K562 (cell line): ENCODE results near the gene SCUBE2. TPM values are rescaled to one million over a fixed set of nuclear protein-coding genes. Genes with fewer than 3 reads are reported as not detected.
A peak's percentile ranks its signal among the peaks of the same experiment; 100 is the strongest.

Experiments
- ATAC-seq: fragments of 200-7000 bp; cut with Tn5 transposase; 3 replicates; pipeline ENCODE4 v1.9.1; 2020; ENCODE audit warnings: moderate library complexity
- BruUV-seq: library from RNA; stranded (reverse); fragments of 400-500 nt; replicated peaks from 2 replicates; lab custom pipeline; 2021; lab: Mats Ljungman, UMichigan
- CTCF ChIA-PET: fragments of 300-600 bp; formaldehyde crosslinking; extraction: SDS; loops from one replicate; lab custom pipeline; 2021; ENCODE audit warnings: low intra/inter-chr PET ratio; lab: Yijun Ruan, JAX
- POLR2A ChIA-PET: fragments of 300-600, 350-650 bp; sonication (Branson Sonifier 250); formaldehyde crosslinking; extraction: SDS; loops from one replicate; lab custom pipeline; 2021; ENCODE audit warnings: antibody characterized with exemption, inconsistent platforms; lab: Yijun Ruan, JAX
- DNase-seq, 4 experiments: peaks; one replicate each; pipeline versions ENCODE4 v3.0.0 to v3.0.0-alpha.2; 2011 to 2018; ENCODE audit warnings: low spot score in 3 of 4, mixed read lengths in 3 of 4; ENCODE audit errors: extremely low read depth in 1 of 4
- FAIRE-seq: peaks from 2 replicates; lab custom pipeline; 2011; peaks lifted over from hg19 to GRCh38; lab: Jason Lieb, UNC
- H2AFZ ChIP-seq: 2 replicates; pipeline ENCODE4 v1.6.0; 2011; ENCODE audit warnings: low read depth, low read length, control low read depth, inconsistent platforms
- H3K27ac ChIP-seq: fragments of 200-600 bp; 3 replicates; pipeline ENCODE4 v1.8.0; 2011; ENCODE audit warnings: low read depth, mild to moderate bottlenecking, control low read depth, inconsistent platforms, low read length, moderate library complexity, mixed read lengths; ENCODE audit errors: extremely low read depth
- H3K27me3 ChIP-seq, 2 experiments: fragments of 300-600 bp in 1 of 2; 2 replicates in 1 of 2; 3 replicates in 1 of 2; pipeline versions ENCODE4 v1.6.0 to v1.8.0; 2011; ENCODE audit warnings: inconsistent platforms in 2 of 2, low read length in 2 of 2, mild to moderate bottlenecking in 1 of 2, mixed read lengths in 1 of 2, moderate library complexity in 1 of 2; ENCODE audit not compliant: control insufficient read depth in 2 of 2, insufficient read depth in 2 of 2
- H3K36me3 ChIP-seq: fragments of 300-600 bp; 3 replicates; pipeline ENCODE4 v1.8.0; 2011; ENCODE audit warnings: mild to moderate bottlenecking, low read length, inconsistent platforms; ENCODE audit not compliant: control insufficient read depth, insufficient read depth
- H3K4me1 ChIP-seq, 2 experiments: fragments of 200-600 bp in 1 of 2; replicated peaks in 1 of 2; 2 replicates in 1 of 2; 3 replicates in 1 of 2; pipeline versions ENCODE4 v1.5.1 to v1.8.0; 2011; ENCODE audit warnings: inconsistent platforms in 2 of 2, low read length in 2 of 2, mild to moderate bottlenecking in 1 of 2, mixed read lengths in 1 of 2, moderate library complexity in 1 of 2; ENCODE audit not compliant: control insufficient read depth in 2 of 2, insufficient read depth in 2 of 2
- H3K4me2 ChIP-seq: 2 replicates; pipeline ENCODE4 v1.6.1; 2011; ENCODE audit warnings: low read length, control low read depth, inconsistent platforms, mixed read lengths; ENCODE audit not compliant: insufficient read depth
- H3K4me3 ChIP-seq: fragments of 200-600 bp; sonication (generic), shearing (Covaris generic); 2 replicates; pipeline ENCODE4 v1.5.1; 2016; ENCODE audit warnings: control low read depth, inconsistent platforms
- H3K79me2 ChIP-seq: fragments of 200-600 bp; 3 replicates; pipeline ENCODE4 v1.8.0; 2011; ENCODE audit warnings: low read length, inconsistent platforms; ENCODE audit not compliant: control insufficient read depth, insufficient read depth
- H3K9ac ChIP-seq, 2 experiments: 2 replicates each; pipeline versions ENCODE4 v1.6.0 to v1.6.1; 2011; ENCODE audit warnings: low read depth in 2 of 2, low read length in 2 of 2, control low read depth in 1 of 2, inconsistent platforms in 1 of 2, mild to moderate bottlenecking in 1 of 2, mixed read lengths in 1 of 2; ENCODE audit not compliant: insufficient read depth in 1 of 2
- H3K9me1 ChIP-seq: one replicate; pipeline ENCODE4 v1.6.0; 2011; ENCODE audit warnings: inconsistent platforms, mild to moderate bottlenecking, low read length, moderate library complexity; ENCODE audit not compliant: control insufficient read depth, insufficient read depth
- H3K9me3 ChIP-seq: replicated peaks from 2 replicates; pipeline ENCODE4 v1.5.1; 2011; ENCODE audit warnings: low read depth, low read length, inconsistent platforms; ENCODE audit not compliant: control insufficient read depth, insufficient read depth
- H4K20me1 ChIP-seq: replicated peaks from 2 replicates; pipeline ENCODE4 v1.6.1; 2011; ENCODE audit warnings: low read length, inconsistent platforms, mixed read lengths; ENCODE audit not compliant: control insufficient read depth, insufficient read depth
- COPS2 ChIP-seq: fragments of 450-650 bp; conservative IDR thresholded peaks from 2 replicates; pipeline ENCODE4 v1.6.1; 2016; ENCODE audit warnings: mild to moderate bottlenecking, moderate library complexity
- CTCFL ChIP-seq: IDR thresholded peaks from 2 replicates; pipeline ENCODE4 v1.6.1; 2011; ENCODE audit warnings: borderline replicate concordance, low read depth, mild to moderate bottlenecking, moderate library complexity, low read length; ENCODE audit not compliant: insufficient read depth, poor library complexity, severe bottlenecking
- HDAC2 ChIP-seq: fragments of 450-650 bp; IDR thresholded peaks from 2 replicates; pipeline ENCODE4 v1.6.1; 2016; ENCODE audit warnings: mild to moderate bottlenecking
- HNRNPK ChIP-seq: fragments of 200-400 bp; formaldehyde crosslinking; IDR thresholded peaks from one replicate; pipeline ENCODE4 v1.6.1; 2018; ENCODE audit warnings: mild to moderate bottlenecking, low read depth, low read length; ENCODE audit not compliant: poor library complexity, severe bottlenecking
- POLR3G ChIP-seq: IDR thresholded peaks from 2 replicates; pipeline ENCODE4 v1.6.1; 2011; ENCODE audit not compliant: insufficient read length, insufficient replicate concordance; ENCODE audit errors: extremely low read depth
- RERE ChIP-seq: sonication (generic); formaldehyde crosslinking; IDR thresholded peaks from 2 replicates; pipeline ENCODE4 v1.8.0; 2023; ENCODE audit warnings: missing genetic modification reagents, mild to moderate bottlenecking, borderline replicate concordance
- ZFX ChIP-seq: sonication (generic); formaldehyde crosslinking; IDR thresholded peaks from 2 replicates; pipeline ENCODE4 v1.8.0; 2022; ENCODE audit warnings: mild to moderate bottlenecking, missing genetic modification reagents, moderate library complexity
- ZNF277 ChIP-seq: fragments of 250-450 bp; sonication (Bioruptor Pico); IDR thresholded peaks from 2 replicates; pipeline ENCODE4 v1.8.0; 2022; ENCODE audit warnings: inconsistent platforms, mild to moderate bottlenecking, moderate library complexity, borderline replicate concordance
- WGBS: fragments of 100-300 bp; shearing (Covaris generic); methylation state at CpG from one replicate; pipeline ENCODE4 v1.1.6; 2016; ENCODE audit warnings: low coverage, mixed read lengths; ENCODE audit not compliant: insufficient coverage; ENCODE audit errors: missing lambda C conversion rate; 5-methylcytosine and 5-hydroxymethylcytosine counted together
- in situ Hi-C: fragments of 300-500 bp; cut with MboI; formaldehyde crosslinking; loops from 4 replicates; pipeline ENCODE4 v1.15.0; 2018; ENCODE audit warnings: inconsistent platforms, mixed read lengths
- intact Hi-C: fragments of 100-400 bp; cut with micrococcal nuclease; formaldehyde crosslinking; loops from 2 replicates; pipeline ENCODE4 v1.14.2; 2022
- polyA plus RNA-seq, 8 experiments: library from polyadenylated mRNA; depleted of rRNA in 4 of 8; stranded (reverse) in 5 of 8; unstranded in 3 of 8; fragments of >200 nt; fragmentation: Nextera tagmentation in 2 of 8; fragmentation: Illumina TruSeq in 1 of 8; extraction: Ambion mirVana in 2 of 8; extraction: Trizol in 1 of 8; gene quantifications; 2 replicates each; pipeline versions ENCODE4 v1.2.1 to v1.2.3, GENCODE V29; 2011 to 2014; ENCODE audit warnings: inconsistent platforms in 1 of 8, missing spikeins in 1 of 8
- total RNA-seq, 7 experiments: library from RNA; depleted of rRNA in 6 of 7; stranded (reverse); fragments of >200 nt in 6 of 7; fragmentation: Illumina TruSeq in 2 of 7; extraction: Trizol in 2 of 7; gene quantifications; 2 replicates each; pipeline versions ENCODE4 v1.2.1 to v1.2.3, GENCODE V29; 2011 to 2021; ENCODE audit warnings: low replicate concordance in 1 of 7

The SCUBE2 gene
- total and polyA plus RNA-seq, 9 of the 15 experiments (the other 6 are each of a cell fraction or from before 2014, with no cell fraction given) = 0.06 to 0.40 (median 0.07) TPM; not detected in 6

- no peak for TF ChIP-seq HNRNPK
Observed at GRCh38 chr11:9016916-9017642, 74.3 kb downstream of the SCUBE2 start (continued).

- Histone ChIP-seq H3K79me2 (no peaks in the 10 kb centered on the region), H3K9me3 (peaks cover 4% of the 10 kb centered on the region; the same call in 1 of the 2 replicates), H3K4me3 (no peak overlapping the region), H3K4me2 (no peak overlapping the region), H3K27ac (no peak overlapping the region), H3K27me3 (peaks cover 0 to 27% of the 10 kb centered on the region in 2 experiments; a peak in 2 of 5 replicates), H3K9me1 (no peaks in the 10 kb centered on the region), H3K9ac (0 out of 4 replicates have a peak overlapping the region, but pooled peaks of 1 of the 2 experiments have one; percentile 2), H3K36me3 (no peaks in the 10 kb centered on the region), H2AFZ (peak overlapping the region; percentile 36; the same call in 1 of the 2 replicates), H3K4me1 (no peaks in the 10 kb centered on the region; a peak in 2 of 5 replicates), H4K20me1 (no peaks in the 10 kb centered on the region)
- CTCF ChIA-PET = interaction anchor here (0.6 to 1.9 kb wide), 6 partner anchors 75 to 728 kb away, joined by 3 to 10 read pairs (median 4); no protein-coding TSS in a partner anchor
- in situ Hi-C loops = loop anchor here (10.0 kb wide), 1 partner anchor 119 kb away; no protein-coding TSS in a partner anchor
- peak; percentile 96 for ATAC-seq
- FAIRE-seq = peak; percentile 92
- intact Hi-C loops = loop anchor here (2.0 to 5.0 kb wide), 2 partner anchors 47 to 121 kb away; no protein-coding TSS in a partner anchor
- peak; percentile 67 to 76 (median 70) for DNase-seq
- WGBS = 0% methylated on average over 4 of the region's 4 CpGs
- BruUV-seq = no TSS peak
- POLR2A ChIA-PET = interaction anchor here (0.6 to 3.4 kb wide), 6 partner anchors 11 to 337 kb away, joined by 3 to 17 read pairs (median 3); partner anchors contain the start of gene NRIP3
- peak; percentile 37 for TF ChIP-seq CTCFL
- no peak for TF ChIP-seq RERE
- no peak for TF ChIP-seq ZNF277 (CRISPR knock-in tag)
- TF ChIP-seq ZFX = no peak
- no peak for TF ChIP-seq HDAC2
- no peak for TF ChIP-seq POLR3G
- no peak for TF ChIP-seq COPS2
Observed at GRCh38 chr11:9015677-9016076, 75.7 kb downstream of the SCUBE2 start.
